Panc1 (cell line): ENCODE results near the gene C16orf74. TPM values are rescaled to one million over a fixed set of nuclear protein-coding genes. Genes with fewer than 3 reads are reported as not detected.

Source experiments
- ATAC-seq: fragments of 200-7000 bp; cut with Tn5 transposase; 2 replicates; pipeline ENCODE4 v1.9.1; 2020; ENCODE audit warnings: mild to moderate bottlenecking, moderate library complexity
- BruUV-seq: library from RNA; stranded (reverse); fragments of 400-500 nt; replicated peaks from 2 replicates; lab custom pipeline; 2021; lab: Mats Ljungman, UMichigan
- CTCF ChIA-PET: fragments of 300-600 bp; sonication (Branson Sonifier 250); formaldehyde crosslinking; loops from one replicate; lab custom pipeline; 2022; ENCODE audit warnings: antibody characterized with exemption; lab: Charles Lee
- POLR2A ChIA-PET: fragments of 300-600 bp; sonication (Branson Sonifier 250); formaldehyde crosslinking; loops from one replicate; lab custom pipeline; 2022; ENCODE audit warnings: antibody characterized with exemption; lab: Charles Lee
- DNase-seq: peaks from one replicate; pipeline ENCODE4 v3.0.0-alpha.2; 2010; ENCODE audit warnings: low read depth, low spot score
- H3K27ac ChIP-seq: 2 replicates; pipeline ENCODE4 v1.5.1; 2011; ENCODE audit warnings: mild to moderate bottlenecking, low read length, inconsistent platforms
- H3K27me3 ChIP-seq: fragments of 200-500 bp; sonication (Bioruptor generic); 2 replicates; pipeline ENCODE4 v1.6.0; 2014; ENCODE audit warnings: low read length, inconsistent platforms; ENCODE audit not compliant: control insufficient read depth, insufficient read depth
- H3K36me3 ChIP-seq: fragments of 200-500 bp; sonication (Bioruptor generic); 2 replicates; pipeline ENCODE4 v1.5.1; 2014; ENCODE audit warnings: inconsistent platforms, mild to moderate bottlenecking, low read length, moderate library complexity; ENCODE audit not compliant: control insufficient read depth, insufficient read depth
- H3K4me1 ChIP-seq: 2 replicates; pipeline ENCODE4 v1.5.1; 2011; ENCODE audit warnings: inconsistent platforms, mild to moderate bottlenecking, low read length, moderate library complexity; ENCODE audit not compliant: control insufficient read depth, insufficient read depth
- H3K4me3 ChIP-seq, 2 experiments: 2 replicates each; pipeline ENCODE4 v1.5.1; 2011 to 2012; ENCODE audit warnings: low read depth in 2 of 2, low read length in 2 of 2, mild to moderate bottlenecking in 2 of 2, inconsistent platforms in 1 of 2, moderate library complexity in 1 of 2
- H3K9me3 ChIP-seq: fragments of 200-500 bp; sonication (Bioruptor generic); 2 replicates; pipeline ENCODE4 v1.5.1; 2014; ENCODE audit warnings: low read depth, mild to moderate bottlenecking, inconsistent platforms, low read length, moderate library complexity; ENCODE audit not compliant: control insufficient read depth, insufficient read depth
- POLR2AphosphoS5 ChIP-seq: IDR thresholded peaks from 2 replicates; pipeline ENCODE4 v1.6.1; 2012; ENCODE audit warnings: mild to moderate bottlenecking, low read depth, low read length, moderate library complexity
- SIN3A ChIP-seq: IDR thresholded peaks from 2 replicates; pipeline ENCODE4 v1.6.1; 2012; ENCODE audit warnings: low read depth, mild to moderate bottlenecking, low read length, moderate library complexity, borderline replicate concordance; ENCODE audit not compliant: insufficient read depth
- TCF7L2 ChIP-seq: IDR thresholded peaks from 2 replicates; pipeline ENCODE4 v1.6.1; 2011; ENCODE audit warnings: mild to moderate bottlenecking, low read depth, low read length, inconsistent platforms
- in situ Hi-C: cut with HindIII; loops from 2 replicates; pipeline ENCODE4 v1.10.0; 2016; ENCODE audit warnings: low sequenced_read_pairs, low pct_unique_long_range_greater_than_20kb
- intact Hi-C: fragments of 100-400 bp; cut with micrococcal nuclease; formaldehyde crosslinking; loops from one replicate; pipeline ENCODE4 v1.10.0; 2022; ENCODE audit not compliant: unreplicated experiment
- total RNA-seq: library from RNA; stranded (reverse); gene quantifications from one replicate; pipeline ENCODE4 v1.2.1, GENCODE V29; 2021; ENCODE audit not compliant: unreplicated experiment
- TF ChIP-seq, protein P1 (sequence below): fragments of 450-650 bp; IDR thresholded peaks from 2 replicates; pipeline ENCODE4 v1.5.1; 2017; ENCODE audit warnings: mild to moderate bottlenecking
- TF ChIP-seq, protein P2 (sequence below), 2 experiments: IDR thresholded peaks; 2 replicates each; pipeline ENCODE4 v1.6.1; 2011 to 2012; ENCODE audit warnings: low read depth in 2 of 2, control low read depth in 1 of 2, low read length in 1 of 2, mild to moderate bottlenecking in 1 of 2, moderate library complexity in 1 of 2; ENCODE audit not compliant: insufficient read depth in 1 of 2

The C16orf74 gene
- total RNA-seq, 1 experiment from 2014 or later: 1.5 TPM

DNA sequence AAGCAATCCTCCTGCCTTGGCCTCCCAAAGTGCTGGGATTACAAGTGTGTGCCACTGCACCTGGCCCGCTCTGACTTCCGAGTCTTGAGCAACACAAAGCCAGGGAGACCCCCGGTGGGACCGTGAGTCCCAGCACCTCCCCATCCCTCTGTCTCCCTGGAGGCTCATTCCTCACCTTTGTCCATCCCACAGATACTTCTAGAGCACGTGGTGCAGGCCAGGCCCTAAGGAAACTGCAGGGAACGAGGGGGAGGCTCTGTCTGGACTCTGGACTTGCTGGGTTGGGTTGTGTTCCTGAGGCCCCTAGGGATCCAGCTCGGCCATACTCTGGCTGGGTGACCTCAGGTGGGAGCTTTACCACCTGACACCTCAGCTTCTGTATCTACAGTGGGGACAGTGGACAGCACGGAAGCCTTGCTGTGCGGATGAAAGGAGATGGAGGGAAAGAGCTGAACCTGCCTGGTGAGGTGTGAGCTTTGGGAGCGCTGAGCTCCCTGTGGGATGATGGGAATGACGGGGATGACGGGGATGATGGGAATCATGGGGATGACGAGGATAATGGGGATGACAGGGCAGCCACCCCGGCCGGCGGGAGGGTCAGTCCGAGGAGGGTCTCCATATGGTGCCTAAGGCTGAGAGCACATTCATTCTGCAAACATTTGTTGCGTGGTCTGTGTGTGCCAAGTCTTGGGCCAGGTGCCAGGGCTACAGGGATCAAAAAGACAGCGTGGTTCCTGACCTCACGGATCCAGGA is 26.6 kb downstream of the C16orf74 start:
- no peaks in the 10 kb centered on the region for H3K9me3 ChIP-seq
- no peak overlapping the region for H3K4me3 ChIP-seq
- TF ChIP-seq, protein P1, sequence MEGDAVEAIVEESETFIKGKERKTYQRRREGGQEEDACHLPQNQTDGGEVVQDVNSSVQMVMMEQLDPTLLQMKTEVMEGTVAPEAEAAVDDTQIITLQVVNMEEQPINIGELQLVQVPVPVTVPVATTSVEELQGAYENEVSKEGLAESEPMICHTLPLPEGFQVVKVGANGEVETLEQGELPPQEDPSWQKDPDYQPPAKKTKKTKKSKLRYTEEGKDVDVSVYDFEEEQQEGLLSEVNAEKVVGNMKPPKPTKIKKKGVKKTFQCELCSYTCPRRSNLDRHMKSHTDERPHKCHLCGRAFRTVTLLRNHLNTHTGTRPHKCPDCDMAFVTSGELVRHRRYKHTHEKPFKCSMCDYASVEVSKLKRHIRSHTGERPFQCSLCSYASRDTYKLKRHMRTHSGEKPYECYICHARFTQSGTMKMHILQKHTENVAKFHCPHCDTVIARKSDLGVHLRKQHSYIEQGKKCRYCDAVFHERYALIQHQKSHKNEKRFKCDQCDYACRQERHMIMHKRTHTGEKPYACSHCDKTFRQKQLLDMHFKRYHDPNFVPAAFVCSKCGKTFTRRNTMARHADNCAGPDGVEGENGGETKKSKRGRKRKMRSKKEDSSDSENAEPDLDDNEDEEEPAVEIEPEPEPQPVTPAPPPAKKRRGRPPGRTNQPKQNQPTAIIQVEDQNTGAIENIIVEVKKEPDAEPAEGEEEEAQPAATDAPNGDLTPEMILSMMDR: no peak
- TF ChIP-seq, protein P2, sequence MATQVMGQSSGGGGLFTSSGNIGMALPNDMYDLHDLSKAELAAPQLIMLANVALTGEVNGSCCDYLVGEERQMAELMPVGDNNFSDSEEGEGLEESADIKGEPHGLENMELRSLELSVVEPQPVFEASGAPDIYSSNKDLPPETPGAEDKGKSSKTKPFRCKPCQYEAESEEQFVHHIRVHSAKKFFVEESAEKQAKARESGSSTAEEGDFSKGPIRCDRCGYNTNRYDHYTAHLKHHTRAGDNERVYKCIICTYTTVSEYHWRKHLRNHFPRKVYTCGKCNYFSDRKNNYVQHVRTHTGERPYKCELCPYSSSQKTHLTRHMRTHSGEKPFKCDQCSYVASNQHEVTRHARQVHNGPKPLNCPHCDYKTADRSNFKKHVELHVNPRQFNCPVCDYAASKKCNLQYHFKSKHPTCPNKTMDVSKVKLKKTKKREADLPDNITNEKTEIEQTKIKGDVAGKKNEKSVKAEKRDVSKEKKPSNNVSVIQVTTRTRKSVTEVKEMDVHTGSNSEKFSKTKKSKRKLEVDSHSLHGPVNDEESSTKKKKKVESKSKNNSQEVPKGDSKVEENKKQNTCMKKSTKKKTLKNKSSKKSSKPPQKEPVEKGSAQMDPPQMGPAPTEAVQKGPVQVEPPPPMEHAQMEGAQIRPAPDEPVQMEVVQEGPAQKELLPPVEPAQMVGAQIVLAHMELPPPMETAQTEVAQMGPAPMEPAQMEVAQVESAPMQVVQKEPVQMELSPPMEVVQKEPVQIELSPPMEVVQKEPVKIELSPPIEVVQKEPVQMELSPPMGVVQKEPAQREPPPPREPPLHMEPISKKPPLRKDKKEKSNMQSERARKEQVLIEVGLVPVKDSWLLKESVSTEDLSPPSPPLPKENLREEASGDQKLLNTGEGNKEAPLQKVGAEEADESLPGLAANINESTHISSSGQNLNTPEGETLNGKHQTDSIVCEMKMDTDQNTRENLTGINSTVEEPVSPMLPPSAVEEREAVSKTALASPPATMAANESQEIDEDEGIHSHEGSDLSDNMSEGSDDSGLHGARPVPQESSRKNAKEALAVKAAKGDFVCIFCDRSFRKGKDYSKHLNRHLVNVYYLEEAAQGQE (IDR thresholded peaks at IDR 0.05; ENCODE audit: insufficient read depth in 1 of 2, low read depth in 2 of 2, low read length in 1 of 2): no peak
- TF ChIP-seq POLR2AphosphoS5: no peak
- no peak for TF ChIP-seq SIN3A
- no peak for TF ChIP-seq TCF7L2
- H3K36me3 ChIP-seq: no peaks in the 10 kb centered on the region
- intact Hi-C loops (no loop called here), in situ Hi-C loops (no loop called here)
- H3K27me3 ChIP-seq: no peaks in the 10 kb centered on the region
- H3K27ac ChIP-seq: no peak overlapping the region
- ChIA-PET POLR2A (no interaction called here), CTCF (no interaction called here)
- no peaks in the 10 kb centered on the region for H3K4me1 ChIP-seq
- no peak for ATAC-seq
- no TSS peak for BruUV-seq
- no peak for DNase-seq

GRCh38 chr16:85722128-85722893 is 28.6 kb downstream of the C16orf74 start:
- BruUV-seq: no TSS peak
- DNase-seq (no peak), ATAC-seq (no peak)
- POLR2A ChIA-PET: no interaction called here
- no peak overlapping the region for H3K27ac ChIP-seq
- TF ChIP-seq POLR2AphosphoS5 (no peak), SIN3A (no peak), TCF7L2 (no peak)
- TF ChIP-seq, protein P2 (IDR thresholded peaks at IDR 0.05; ENCODE audit: insufficient read depth in 1 of 2, low read depth in 2 of 2, low read length in 1 of 2): no peak
- TF ChIP-seq, protein P1: no peak
- H3K27me3 ChIP-seq: no peaks in the 10 kb centered on the region
- peaks cover 2% of the 10 kb centered on the region; the same call in 1 of the 2 replicates for H3K4me1 ChIP-seq
- no peak overlapping the region for H3K4me3 ChIP-seq
- H3K9me3 ChIP-seq: no peaks in the 10 kb centered on the region
- intact Hi-C loops (no loop called here), in situ Hi-C loops (no loop called here)
- CTCF ChIA-PET: interaction anchor here (0.6 to 0.7 kb wide), 2 partner anchors 9 to 95 kb away, joined by 6 to 10 read pairs; no protein-coding TSS in a partner anchor
- H3K36me3 ChIP-seq: no peaks in the 10 kb centered on the region
